Measurements from ENCODE around the gene CNPY4.

The CNPY4 gene, protein sequence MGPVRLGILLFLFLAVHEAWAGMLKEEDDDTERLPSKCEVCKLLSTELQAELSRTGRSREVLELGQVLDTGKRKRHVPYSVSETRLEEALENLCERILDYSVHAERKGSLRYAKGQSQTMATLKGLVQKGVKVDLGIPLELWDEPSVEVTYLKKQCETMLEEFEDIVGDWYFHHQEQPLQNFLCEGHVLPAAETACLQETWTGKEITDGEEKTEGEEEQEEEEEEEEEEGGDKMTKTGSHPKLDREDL

GRCh38 chr7:100119072-100119969 is at the start of gene CNPY4, which contains the start of gene TAF6:
Gene CNPY4 (plus strand): TSS chr7:100119634. CDS start chr7:100119745, 111 bp downstream.
Gene TAF6 (minus strand): TSS chr7:100119358. CDS start chr7:100114209, 5,149 bp downstream.
- peak; percentile 87 for DNase-seq (ENCODE audit: low read depth)

GRCh38 chr7:100069991-100070390 is 49.4 kb upstream of the CNPY4 start:
- no peak for DNase-seq (ENCODE audit: low read depth)

DNA sequence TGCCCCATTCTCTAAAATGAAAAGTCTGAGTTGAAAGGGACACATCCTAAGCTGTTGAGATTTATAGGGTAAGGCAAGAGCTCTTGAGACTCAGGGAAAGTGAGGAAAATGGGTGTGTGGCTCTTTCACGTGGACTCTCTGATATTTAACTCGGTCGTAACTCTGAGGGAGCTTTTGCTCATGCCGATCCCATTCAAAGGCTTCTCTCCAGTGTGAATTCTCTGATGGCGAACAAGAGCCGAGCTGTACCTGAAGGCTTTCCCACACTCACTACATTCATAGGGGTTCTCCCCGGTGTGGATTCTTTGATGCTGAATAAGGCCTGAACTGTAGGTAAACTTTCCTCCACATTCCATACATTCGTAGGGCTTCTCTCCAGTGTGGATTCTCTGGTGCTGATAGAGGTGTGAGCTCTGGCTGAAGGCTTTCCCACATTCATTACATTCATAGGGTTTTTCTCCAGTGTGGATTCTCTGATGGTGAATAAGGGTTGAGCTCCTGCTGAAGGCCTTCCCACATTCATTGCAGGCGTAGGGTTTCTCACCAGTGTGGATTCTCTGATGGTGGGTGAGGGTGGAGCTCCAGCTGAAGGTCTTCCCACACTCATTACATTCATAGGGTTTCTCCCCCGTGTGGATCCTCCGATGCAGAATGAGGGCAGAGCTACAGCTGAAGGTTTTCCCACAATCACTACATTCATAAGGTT is 48.3 kb upstream of the CNPY4 start:
- DNase-seq (ENCODE audit: low read depth): no peak

DNA sequence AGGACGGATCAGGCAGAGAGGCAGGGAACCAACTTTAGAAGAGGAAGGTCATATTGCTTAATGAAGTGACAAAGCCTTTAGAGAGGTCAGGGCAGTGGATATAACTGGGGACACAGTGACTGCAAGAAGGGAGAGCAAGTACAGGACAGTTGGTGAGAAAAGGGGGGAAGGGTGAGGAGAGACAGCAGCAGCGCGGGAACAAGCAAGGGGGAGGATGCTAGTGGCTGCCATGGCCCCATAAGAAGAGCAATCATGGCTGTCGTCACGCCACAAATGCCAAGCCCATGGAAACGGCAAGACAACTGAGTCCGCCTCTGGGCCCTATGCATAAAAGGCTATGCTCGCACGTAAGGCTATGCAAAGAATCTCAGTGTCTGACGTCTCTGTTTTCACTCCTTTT is 47.0 kb upstream of the CNPY4 start:
- DNase-seq (ENCODE audit: low read depth): no peak

DNA sequence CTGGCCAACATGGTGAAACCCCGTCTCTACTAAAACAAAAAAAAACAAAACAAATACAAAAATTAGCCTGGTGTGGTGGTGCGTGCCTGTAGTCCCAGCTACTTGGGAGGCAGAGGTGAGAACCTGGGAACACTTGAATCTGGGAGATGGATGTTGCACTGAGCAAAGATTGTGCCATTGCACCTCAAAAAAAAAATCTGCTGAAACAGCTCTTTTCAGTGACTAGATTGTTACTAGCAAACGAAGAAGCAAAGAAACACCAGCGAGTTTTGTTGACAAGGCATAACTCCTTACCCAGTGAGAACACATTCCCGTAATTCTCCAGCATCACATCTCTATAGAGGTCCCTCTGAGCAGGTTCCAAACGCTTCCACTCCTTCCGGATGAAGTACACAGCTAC is 44.6 kb upstream of the CNPY4 start:
- DNase-seq (ENCODE audit: low read depth): no peak

DNA sequence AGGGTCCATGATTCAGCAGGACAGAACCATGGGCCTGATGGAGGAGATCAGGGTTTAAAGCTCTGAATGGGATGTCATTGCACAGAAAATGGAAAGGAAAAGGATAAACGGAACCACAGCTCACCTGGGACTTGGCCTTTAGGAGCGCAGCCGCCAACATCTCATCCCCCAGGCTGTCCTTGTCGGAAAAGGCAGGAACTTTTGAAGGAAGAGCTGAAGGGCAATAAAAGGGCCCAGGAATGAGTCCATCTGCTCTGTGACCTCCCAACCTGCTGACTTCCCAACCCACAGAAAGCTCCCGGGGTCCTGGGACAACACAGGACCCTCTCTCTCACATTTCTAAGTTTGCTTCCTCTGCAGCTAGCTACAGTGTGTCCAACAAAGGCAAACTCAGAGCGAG is 44.0 kb upstream of the CNPY4 start:
- DNase-seq (ENCODE audit: low read depth): no peak

- no peak for DNase-seq (ENCODE audit: low read depth)
Observed at GRCh38 chr7:100077205-100077604, 42.2 kb upstream of the CNPY4 start.

DNA sequence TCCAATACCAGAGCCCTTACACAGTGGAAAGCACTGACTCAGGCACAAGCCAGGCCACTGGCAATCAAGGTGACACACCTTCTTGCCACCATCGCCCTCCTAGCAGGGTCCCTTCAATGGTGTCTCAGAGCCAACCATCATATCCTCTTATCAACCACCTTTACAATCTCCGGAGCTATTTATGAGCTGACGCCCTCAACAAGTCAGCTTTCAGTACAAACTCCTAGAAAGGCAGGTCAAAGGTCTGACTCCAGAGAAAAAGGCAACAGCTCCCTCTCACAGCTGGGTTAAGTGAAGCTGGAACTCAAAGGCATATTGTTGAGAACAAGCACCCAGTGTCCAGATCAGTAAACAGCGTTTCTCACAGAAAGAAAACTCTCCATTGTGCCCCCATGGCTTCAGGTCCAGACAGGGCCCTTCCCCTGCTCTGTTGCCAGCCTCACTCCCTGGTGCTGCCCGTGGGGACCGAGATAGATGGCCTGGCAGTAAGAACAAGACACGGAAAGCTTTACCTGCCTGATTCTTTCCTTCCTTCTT is 40.3 kb upstream of the CNPY4 start:
- no peak for DNase-seq (ENCODE audit: low read depth)

DNA sequence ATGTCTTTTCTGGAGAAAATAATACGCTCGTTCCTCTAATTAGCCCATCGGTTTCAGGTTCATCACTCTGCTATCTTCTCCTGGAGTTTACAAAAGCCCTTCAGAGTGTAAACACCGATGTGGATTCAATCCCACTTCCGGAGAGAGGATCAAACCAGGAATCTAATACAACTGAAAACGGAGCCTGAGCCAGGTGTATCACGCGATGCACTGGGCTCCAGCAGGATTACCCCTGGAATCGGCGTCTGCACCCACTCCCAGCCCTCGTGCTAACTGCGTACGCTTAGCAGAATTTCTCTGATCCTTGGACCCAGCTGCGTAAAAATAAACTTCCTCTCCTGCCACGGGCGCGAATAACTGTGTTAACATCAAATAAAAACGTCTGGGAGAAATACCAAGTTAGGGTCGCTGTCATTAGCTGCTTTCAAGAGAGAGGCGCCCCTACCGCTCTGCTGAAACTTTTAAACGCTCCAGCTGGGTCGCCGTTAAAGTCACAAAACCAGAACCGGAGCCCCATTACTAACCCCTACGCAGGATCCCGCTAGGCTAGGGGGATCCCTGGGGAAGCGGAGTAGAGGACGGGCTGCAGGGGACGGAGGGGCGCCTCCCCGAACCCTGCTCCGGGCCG is 38.4 kb upstream of the CNPY4 start:
- DNase-seq (ENCODE audit: low read depth): no peak

- peak; percentile 97 for DNase-seq (ENCODE audit: low read depth)
Observed at GRCh38 chr7:100081535-100082102, 37.8 kb upstream of the CNPY4 start, which contains the start of gene ZNF3. Gene ZNF3 (minus strand): TSS chr7:100081723. CDS start chr7:100077357, 4,366 bp downstream.

GRCh38 chr7:100082978-100083377 is 36.5 kb upstream of the CNPY4 start:
- DNase-seq (ENCODE audit: low read depth): no peak

GRCh38 chr7:100085515-100085914 is 33.9 kb upstream of the CNPY4 start:
- no peak for DNase-seq (ENCODE audit: low read depth)

DNA sequence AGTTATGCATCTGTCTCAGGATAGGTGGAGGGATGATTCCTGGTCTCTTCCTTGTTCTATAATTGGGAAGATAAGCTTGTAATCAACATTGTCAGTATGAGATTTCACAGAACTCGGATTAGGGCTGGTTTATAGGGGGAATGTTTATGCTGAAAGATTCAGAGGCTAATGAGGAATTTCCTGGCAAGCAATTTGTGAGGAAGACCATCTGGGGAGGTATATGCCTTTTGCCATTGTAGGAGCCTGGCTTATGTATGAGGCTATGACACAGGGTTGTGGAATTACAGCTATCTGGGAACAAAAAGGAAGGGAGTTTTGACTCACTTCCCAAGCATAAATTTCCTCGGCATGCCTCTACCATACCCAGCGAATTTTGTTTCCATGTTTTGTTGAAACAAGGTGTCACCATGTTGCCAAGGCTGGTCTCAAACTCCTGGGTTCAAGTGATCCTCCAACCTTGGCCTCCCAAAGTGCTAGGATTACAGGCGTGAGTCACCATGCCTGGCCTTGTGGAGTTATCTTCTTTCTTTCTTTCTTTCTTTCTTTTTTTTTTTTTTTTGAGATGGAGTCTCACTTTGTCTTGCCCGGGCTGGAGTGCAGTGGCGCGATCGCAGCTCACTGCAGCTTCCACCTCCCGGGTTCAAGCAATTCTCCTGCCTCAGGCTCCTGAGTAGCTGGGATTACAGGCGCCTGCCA is 32.2 kb upstream of the CNPY4 start:
- DNase-seq (ENCODE audit: low read depth): no peak

DNA sequence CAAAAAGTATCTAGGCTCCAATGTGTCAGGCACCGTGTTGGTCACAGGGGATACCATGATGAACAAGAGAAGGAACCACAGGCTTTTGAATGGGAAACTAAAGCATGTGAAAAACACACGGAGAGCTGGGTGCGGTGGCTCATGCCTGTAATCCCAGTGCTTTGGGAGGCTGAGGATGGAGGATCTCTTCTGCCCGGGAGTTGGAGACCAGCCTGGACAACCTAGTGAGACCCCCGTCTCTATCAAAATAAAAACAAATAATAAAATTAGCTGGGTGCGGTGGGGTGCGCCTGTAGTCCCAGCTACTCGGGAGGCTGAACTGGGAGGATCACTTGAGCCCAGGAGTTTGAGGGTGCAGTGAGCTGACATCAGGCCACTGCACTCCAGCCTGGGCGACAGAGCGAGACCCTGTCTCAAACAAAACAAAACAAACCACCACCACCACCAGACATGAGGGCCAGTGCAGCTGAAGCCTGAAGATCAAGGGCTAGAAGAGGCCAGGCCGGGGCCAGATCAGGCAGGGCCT is 31.3 kb upstream of the CNPY4 start:
- no peak for DNase-seq (ENCODE audit: low read depth)

GRCh38 chr7:100088621-100089457 is 30.6 kb upstream of the CNPY4 start, which contains the start of gene COPS6:
Gene COPS6 (plus strand): TSS chr7:100088969. CDS start chr7:100088991, 22 bp downstream.
- DNase-seq (ENCODE audit: low read depth): peak; percentile 73

DNA sequence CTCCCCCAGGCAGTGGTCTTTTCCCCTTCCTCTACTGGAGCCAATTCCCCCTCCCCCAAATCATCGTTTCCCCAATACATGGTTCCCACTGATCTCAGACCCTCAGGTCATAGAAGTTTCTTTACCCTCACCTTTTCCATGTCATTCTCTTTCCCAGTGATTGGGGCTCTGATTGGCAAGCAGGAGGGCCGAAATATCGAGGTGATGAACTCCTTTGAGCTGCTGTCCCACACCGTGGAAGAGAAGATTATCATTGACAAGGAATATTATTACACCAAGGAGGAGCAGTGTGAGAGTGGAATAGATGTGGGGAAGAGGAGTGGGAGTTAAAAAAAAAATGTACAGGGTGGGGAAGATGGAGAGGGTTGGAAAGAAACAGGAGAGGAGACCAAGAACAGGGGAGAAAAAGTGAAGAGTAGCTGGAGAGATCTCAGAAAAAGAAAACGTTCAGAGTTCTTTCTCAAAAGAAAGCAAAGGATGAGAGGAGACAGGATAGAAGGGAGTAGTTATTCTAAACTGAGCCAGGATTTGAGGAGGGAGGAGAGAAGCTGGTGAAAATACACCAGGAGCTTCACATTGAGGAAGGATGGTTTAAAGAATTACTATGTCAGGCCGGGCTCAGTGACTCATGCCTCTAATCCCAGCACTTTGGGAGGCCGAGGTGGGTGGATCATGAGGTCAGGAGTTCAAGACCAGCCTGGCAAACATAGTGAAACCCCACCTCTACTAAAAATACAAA is 29.8 kb upstream of the CNPY4 start:
- no peak for DNase-seq (ENCODE audit: low read depth)

DNA sequence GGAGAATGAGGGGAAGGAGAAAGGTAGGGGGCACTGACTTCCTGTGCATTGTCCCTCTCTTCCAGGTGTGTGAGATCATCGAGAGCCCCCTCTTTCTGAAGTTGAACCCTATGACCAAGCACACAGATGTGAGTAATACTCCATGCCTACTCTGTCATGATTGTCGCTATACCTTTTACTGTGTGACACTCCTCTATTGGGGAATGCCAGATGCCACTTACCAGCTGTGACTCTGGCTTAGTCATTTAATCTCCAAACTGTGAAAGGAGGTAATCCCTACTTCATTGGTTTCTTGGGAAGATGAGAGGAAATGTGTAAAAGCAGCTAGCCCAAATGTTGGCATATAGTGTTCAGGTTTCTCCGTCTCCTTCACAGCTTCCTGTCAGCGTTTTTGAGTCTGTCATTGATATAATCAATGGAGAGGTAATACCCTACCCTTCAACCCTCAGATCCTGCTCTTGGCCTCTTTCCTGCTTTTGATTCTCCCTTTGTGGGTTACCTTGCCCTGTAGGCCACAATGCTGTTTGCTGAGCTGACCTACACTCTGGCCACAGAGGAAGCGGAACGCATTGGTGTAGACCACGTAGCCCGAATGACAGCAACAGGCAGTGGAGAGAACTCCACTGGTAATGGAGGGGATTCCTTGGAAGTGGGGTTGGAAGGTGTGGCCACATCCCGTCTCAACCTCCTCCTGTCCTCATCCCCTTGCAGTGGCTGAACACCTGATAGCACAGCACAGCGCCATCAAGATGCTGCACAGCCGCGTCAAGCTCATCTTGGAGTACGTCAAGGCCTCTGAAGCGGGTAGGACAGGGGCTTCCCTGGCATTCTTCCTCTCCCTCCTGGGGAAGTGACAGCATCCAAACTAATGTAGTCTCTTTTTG is 28.7 kb upstream of the CNPY4 start:
- no peak for DNase-seq (ENCODE audit: low read depth)
